Measurements from ENCODE around the gene CDH4.

DNA sequence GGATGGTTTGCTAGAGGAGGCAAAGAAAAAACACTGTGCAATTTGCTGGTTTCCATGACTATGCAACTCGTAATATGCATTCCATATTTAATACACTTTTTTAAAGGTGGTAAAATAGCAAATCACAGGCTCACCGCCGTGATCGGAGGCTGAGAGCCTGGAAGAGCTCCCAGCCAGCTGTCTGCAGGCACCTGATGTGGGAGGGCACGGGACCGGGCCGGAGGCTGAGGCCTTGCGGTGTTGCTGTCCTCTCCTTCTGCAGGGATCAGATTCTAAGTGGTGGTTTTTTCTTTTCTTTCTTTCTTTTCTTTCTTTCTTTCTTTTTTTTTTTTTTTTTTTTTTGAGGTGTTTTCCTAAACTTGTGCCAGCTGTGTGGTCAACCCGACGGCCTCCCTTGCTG, 282.3 kb downstream of the CDH4 start:
- TF ChIP-seq ZBTB21 (tag by site-specific recombination; IDR thresholded peaks at IDR 0.05) (no peak), ZEB2 (tag by site-specific recombination; IDR thresholded peaks at IDR 0.05) (no peak)
- TF ChIP-seq, protein P1, sequence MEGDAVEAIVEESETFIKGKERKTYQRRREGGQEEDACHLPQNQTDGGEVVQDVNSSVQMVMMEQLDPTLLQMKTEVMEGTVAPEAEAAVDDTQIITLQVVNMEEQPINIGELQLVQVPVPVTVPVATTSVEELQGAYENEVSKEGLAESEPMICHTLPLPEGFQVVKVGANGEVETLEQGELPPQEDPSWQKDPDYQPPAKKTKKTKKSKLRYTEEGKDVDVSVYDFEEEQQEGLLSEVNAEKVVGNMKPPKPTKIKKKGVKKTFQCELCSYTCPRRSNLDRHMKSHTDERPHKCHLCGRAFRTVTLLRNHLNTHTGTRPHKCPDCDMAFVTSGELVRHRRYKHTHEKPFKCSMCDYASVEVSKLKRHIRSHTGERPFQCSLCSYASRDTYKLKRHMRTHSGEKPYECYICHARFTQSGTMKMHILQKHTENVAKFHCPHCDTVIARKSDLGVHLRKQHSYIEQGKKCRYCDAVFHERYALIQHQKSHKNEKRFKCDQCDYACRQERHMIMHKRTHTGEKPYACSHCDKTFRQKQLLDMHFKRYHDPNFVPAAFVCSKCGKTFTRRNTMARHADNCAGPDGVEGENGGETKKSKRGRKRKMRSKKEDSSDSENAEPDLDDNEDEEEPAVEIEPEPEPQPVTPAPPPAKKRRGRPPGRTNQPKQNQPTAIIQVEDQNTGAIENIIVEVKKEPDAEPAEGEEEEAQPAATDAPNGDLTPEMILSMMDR (tag by site-specific recombination; IDR thresholded peaks at IDR 0.05), result no peak
- TF ChIP-seq, protein P2, sequence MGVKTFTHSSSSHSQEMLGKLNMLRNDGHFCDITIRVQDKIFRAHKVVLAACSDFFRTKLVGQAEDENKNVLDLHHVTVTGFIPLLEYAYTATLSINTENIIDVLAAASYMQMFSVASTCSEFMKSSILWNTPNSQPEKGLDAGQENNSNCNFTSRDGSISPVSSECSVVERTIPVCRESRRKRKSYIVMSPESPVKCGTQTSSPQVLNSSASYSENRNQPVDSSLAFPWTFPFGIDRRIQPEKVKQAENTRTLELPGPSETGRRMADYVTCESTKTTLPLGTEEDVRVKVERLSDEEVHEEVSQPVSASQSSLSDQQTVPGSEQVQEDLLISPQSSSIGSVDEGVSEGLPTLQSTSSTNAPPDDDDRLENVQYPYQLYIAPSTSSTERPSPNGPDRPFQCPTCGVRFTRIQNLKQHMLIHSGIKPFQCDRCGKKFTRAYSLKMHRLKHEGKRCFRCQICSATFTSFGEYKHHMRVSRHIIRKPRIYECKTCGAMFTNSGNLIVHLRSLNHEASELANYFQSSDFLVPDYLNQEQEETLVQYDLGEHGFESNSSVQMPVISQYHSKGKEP (tag by site-specific recombination; IDR thresholded peaks at IDR 0.05), result no peak
